Stimulated activated CD4-positive, alpha-beta T cell treated with anti-CD3 and anti-CD28 coated beads, Interleukin-4, amount 100 ng/mL, for 1 hour (primary cell): Measurements from ENCODE around the gene CA9.

Source experiments
- DNase-seq: peaks from one replicate; pipeline ENCODE4 v3.0.0-alpha.2; 2020

CA9 gene

DNA sequence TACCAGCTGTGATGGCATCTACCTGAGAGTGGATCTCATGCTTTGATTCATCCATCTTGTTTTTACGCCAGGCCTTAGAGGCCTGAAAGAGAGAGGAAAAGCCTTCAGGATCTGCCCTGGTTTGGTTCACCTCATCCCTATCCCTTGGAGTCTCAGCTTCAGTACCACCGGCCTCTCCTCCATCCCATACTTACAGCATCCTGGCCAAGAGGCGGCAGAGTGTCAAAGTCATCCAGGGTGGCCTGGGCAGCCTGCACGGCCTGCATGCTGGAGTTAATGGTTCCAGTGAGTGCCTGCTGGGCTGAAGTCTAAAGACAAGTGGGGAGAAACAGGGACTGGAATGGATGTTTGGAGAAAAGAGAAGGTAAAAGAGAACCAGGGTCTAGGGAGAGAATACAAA is 45.8 kb downstream of the CA9 start:
- no peak for DNase-seq

DNA sequence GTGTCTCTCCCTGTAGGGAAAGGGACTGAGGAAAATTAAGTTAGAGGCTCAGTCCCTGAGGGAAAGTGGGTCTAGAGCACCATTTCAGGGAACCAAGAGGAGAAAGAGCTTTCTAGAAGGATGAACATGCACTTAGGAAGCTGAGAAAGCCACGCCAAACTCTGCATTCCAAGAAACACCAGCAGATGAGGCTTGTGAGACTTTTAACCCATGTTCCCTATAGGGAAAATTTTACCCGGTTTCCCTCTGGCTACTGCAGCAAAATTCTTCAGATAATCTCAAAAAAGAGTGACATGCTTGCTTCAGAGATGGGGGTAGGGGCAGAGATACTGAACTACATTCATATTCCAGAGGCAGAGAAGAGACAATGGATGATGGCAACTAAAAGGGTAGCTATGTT is 49.7 kb downstream of the CA9 start:
- DNase-seq, result no peak

- DNase-seq, result no peak
Observed at GRCh38 chr9:35723908-35724307, 50.2 kb downstream of the CA9 start.

DNA sequence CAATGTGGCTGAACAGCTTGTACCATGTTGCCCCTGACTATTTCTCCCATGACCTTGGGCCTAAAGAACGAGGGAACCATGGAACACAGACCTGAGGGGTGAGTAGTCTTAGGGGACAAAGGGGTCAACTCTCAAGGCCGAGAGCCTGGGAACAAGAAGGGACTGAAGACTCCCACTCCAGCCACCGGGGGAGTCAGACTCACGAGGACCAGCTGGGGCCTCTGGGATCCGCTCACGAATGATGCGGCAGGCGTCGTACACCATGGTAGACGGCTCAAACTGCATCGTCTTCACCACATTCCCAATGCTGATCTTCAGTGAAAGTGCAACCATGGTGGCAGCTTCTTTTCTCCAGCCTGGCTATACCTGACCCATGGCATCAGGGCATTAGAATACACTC is 51.6 kb downstream of the CA9 start:
- DNase-seq, result no peak

DNA sequence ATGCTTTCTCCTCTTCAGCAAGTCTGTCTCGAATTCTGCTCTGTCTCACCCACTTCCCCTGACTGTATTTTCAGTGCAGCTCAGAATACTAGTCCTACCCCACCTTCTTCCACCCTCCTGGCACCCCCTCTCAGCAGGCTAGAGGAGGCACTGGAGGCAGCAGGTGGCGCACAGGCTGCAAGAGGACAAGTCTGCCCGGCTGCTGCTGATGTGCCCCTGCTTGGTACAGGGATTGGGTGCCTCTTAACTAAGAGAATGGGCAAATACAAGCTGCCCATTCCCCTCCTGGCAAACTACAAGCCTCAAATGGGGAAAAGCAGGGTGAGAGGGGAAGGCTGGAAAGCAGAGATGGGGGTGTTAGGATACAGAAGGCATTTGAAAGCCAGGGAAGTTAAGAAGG is 53.2 kb downstream of the CA9 start:
- peak; percentile 35 for DNase-seq

DNA sequence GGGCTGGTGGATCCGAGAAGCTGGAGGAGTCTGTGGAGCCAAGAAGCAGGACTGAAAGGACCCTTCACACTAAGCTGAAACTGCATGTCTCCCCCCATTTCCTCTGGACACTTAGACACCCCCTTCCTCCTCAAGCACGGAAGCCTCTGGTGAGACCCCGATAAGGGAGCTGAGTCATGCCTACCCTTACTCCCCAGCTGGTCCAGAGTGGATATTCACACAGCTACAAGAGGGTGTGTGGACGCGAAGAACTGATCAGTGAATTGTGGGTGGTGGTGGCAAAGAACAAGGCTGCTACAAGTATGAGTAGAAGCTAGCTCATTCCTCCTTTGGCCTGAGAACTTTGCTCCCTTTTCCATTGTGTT is 53.9 kb downstream of the CA9 start:
- DNase-seq, result no peak

GRCh38 chr9:35728041-35728971 is 54.6 kb downstream of the CA9 start:
- peak; percentile 28 for DNase-seq

GRCh38 chr9:35729101-35729500 is 55.4 kb downstream of the CA9 start:
- no peak for DNase-seq

GRCh38 chr9:35729700-35730485 is 56.2 kb downstream of the CA9 start:
- no peak for DNase-seq

DNA sequence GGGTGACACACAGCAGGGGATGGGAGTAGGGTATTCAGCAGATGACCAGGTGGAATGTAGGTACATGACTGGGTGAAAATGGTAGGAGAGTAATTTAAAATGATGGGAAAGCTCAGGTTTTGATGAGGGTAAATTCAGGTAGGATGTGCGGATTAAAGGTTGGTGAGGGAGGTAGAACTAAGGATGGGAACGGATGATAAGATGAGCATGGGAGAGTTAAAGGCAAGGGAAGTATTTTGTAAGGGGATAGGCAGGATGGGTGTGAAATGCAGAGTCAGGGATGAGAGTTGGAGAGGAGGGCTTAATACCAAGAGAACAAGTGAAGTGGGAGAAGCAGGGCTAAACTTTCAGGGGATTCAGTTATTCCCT is 56.7 kb downstream of the CA9 start:
- DNase-seq, result no peak
